ENCODE results near the gene MORN1.

DNA sequence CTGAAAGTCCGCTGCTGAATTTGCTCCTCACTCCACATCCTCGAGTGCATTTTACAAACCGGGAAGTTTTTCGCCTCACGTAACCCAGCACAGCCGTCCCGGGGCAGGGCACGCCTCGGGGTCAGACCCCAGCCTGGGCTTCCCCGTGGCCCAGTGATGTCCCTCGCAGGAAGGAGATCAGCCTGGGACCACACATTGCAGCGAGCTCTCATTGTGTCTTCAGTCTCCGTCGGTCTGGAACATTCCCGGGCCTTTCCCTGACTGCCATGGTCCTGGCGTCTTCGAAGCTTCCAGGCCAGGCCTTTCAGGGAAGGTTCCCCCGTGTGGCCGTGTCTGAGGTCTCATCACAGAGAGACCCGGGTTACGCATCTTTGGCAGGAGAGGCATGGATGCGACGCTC, 43.5 kb downstream of the MORN1 start:
- TF ChIP-seq, protein P1, sequence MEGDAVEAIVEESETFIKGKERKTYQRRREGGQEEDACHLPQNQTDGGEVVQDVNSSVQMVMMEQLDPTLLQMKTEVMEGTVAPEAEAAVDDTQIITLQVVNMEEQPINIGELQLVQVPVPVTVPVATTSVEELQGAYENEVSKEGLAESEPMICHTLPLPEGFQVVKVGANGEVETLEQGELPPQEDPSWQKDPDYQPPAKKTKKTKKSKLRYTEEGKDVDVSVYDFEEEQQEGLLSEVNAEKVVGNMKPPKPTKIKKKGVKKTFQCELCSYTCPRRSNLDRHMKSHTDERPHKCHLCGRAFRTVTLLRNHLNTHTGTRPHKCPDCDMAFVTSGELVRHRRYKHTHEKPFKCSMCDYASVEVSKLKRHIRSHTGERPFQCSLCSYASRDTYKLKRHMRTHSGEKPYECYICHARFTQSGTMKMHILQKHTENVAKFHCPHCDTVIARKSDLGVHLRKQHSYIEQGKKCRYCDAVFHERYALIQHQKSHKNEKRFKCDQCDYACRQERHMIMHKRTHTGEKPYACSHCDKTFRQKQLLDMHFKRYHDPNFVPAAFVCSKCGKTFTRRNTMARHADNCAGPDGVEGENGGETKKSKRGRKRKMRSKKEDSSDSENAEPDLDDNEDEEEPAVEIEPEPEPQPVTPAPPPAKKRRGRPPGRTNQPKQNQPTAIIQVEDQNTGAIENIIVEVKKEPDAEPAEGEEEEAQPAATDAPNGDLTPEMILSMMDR (IDR thresholded peaks at IDR 0.05; ENCODE audit: low read length), result no peak
- no peak for TF ChIP-seq EZH2 (optimal IDR thresholded peaks at IDR 0.05; ENCODE audit: low read depth, low read length)

Measured in MM.1S (cell line).